Measurements from ENCODE around the gene PTPRZ1. TPM values are rescaled to one million over a fixed set of nuclear protein-coding genes. Genes with fewer than 3 reads are reported as not detected.

Gene PTPRZ1
- total RNA-seq, 1 experiment from 2014 or later, result 0.37 TPM

GRCh38 chr7:121873289-121874194, 581 bp downstream of the PTPRZ1 start:
- H3K27ac ChIP-seq, result no peak overlapping the region
- H2AFZ ChIP-seq, result peak overlapping the region; percentile 92
- CTCF ChIA-PET, result interaction anchor here (0.7 kb wide), 1 partner anchor 132 kb away, joined by 3 read pairs; no protein-coding TSS in a partner anchor
- H3K4me3 ChIP-seq, result peak overlapping the region; percentile 59
- H3K9me2 ChIP-seq (ENCODE audit: insufficient read depth), result no peaks in the 10 kb centered on the region
- H3K4me2 ChIP-seq, result peak overlapping the region; percentile 99
- POLR2A ChIA-PET (ENCODE audit: unreplicated experiment), result no interaction called here
- no peaks in the 10 kb centered on the region for H3K36me3 ChIP-seq (ENCODE audit: low read depth)
- intact Hi-C loops (cut with micrococcal nuclease; ENCODE audit: unreplicated experiment), result no loop called here
- BruUV-seq (replicated peaks), result no TSS peak
- no peaks in the 10 kb centered on the region for H3K79me2 ChIP-seq (ENCODE audit: low read depth)
- no peaks in the 10 kb centered on the region for H4K20me1 ChIP-seq (ENCODE audit: insufficient read depth)
- H3K27me3 ChIP-seq (ENCODE audit: insufficient read depth, low read depth), result peaks cover 27% of the 10 kb centered on the region; the same call in 1 of the 2 replicates
- H3F3A ChIP-seq (ENCODE audit: insufficient read depth, low read depth), result no peaks in the 10 kb centered on the region
- no peaks in the 10 kb centered on the region for H3K4me1 ChIP-seq (replicated peaks; ENCODE audit: insufficient read depth)
- no peaks in the 10 kb centered on the region for H3K9me3 ChIP-seq (ENCODE audit: insufficient read depth, low read depth)
- DNase-seq, result peak in 1 of 2 experiments; percentile 17
- TF ChIP-seq, protein P1, sequence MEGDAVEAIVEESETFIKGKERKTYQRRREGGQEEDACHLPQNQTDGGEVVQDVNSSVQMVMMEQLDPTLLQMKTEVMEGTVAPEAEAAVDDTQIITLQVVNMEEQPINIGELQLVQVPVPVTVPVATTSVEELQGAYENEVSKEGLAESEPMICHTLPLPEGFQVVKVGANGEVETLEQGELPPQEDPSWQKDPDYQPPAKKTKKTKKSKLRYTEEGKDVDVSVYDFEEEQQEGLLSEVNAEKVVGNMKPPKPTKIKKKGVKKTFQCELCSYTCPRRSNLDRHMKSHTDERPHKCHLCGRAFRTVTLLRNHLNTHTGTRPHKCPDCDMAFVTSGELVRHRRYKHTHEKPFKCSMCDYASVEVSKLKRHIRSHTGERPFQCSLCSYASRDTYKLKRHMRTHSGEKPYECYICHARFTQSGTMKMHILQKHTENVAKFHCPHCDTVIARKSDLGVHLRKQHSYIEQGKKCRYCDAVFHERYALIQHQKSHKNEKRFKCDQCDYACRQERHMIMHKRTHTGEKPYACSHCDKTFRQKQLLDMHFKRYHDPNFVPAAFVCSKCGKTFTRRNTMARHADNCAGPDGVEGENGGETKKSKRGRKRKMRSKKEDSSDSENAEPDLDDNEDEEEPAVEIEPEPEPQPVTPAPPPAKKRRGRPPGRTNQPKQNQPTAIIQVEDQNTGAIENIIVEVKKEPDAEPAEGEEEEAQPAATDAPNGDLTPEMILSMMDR (conservative IDR thresholded peaks at IDR 0.05), result no peak

- DNase-seq, result no peak
- no peaks in the 10 kb centered on the region for H3K9me3 ChIP-seq (ENCODE audit: insufficient read depth, low read depth)
- peak overlapping the region; percentile 99 for H3K4me2 ChIP-seq
- BruUV-seq (replicated peaks), result no TSS peak
- H3K4me1 ChIP-seq (replicated peaks; ENCODE audit: insufficient read depth), result no peaks in the 10 kb centered on the region
- H3K36me3 ChIP-seq (ENCODE audit: low read depth), result no peaks in the 10 kb centered on the region
- 0 out of 2 replicates have a peak overlapping the region, but pooled peaks have one; percentile 92 for H2AFZ ChIP-seq
- H3K4me3 ChIP-seq, result peak overlapping the region; percentile 59; the same call in 1 of the 2 replicates
- intact Hi-C loops (cut with micrococcal nuclease; ENCODE audit: unreplicated experiment), result no loop called here
- H4K20me1 ChIP-seq (ENCODE audit: insufficient read depth), result no peaks in the 10 kb centered on the region
- ChIA-PET CTCF (no interaction called here), POLR2A (ENCODE audit: unreplicated experiment) (no interaction called here)
- no peaks in the 10 kb centered on the region for H3F3A ChIP-seq (ENCODE audit: insufficient read depth, low read depth)
- TF ChIP-seq, protein P1 (conservative IDR thresholded peaks at IDR 0.05), result no peak
- TF ChIP-seq EZH2 (IDR thresholded peaks at IDR 0.05; ENCODE audit: low read depth), result no peak
- peaks cover 27% of the 10 kb centered on the region; the same call in 1 of the 2 replicates for H3K27me3 ChIP-seq (ENCODE audit: insufficient read depth, low read depth)
- H3K9me2 ChIP-seq (ENCODE audit: insufficient read depth), result no peaks in the 10 kb centered on the region
- no peaks in the 10 kb centered on the region for H3K79me2 ChIP-seq (ENCODE audit: low read depth)
- no peak overlapping the region for H3K27ac ChIP-seq
These were observed 1.3 kb downstream of the PTPRZ1 start for GRCh38 chr7:121874298-121874697.

GRCh38 chr7:121875203-121875602, 2.2 kb downstream of the PTPRZ1 start:
- Histone ChIP-seq H2AFZ (no peak overlapping the region), H3F3A (ENCODE audit: insufficient read depth, low read depth) (no peaks in the 10 kb centered on the region), H3K9me2 (ENCODE audit: insufficient read depth) (no peaks in the 10 kb centered on the region), H3K27me3 (ENCODE audit: insufficient read depth, low read depth) (peaks cover 27% of the 10 kb centered on the region; the same call in 1 of the 2 replicates), H3K27ac (no peak overlapping the region), H4K20me1 (ENCODE audit: insufficient read depth) (no peaks in the 10 kb centered on the region), H3K9me3 (ENCODE audit: insufficient read depth, low read depth) (no peaks in the 10 kb centered on the region), H3K4me3 (no peak overlapping the region), H3K79me2 (ENCODE audit: low read depth) (no peaks in the 10 kb centered on the region), H3K4me2 (no peak overlapping the region), H3K4me1 (replicated peaks; ENCODE audit: insufficient read depth) (no peaks in the 10 kb centered on the region), H3K36me3 (ENCODE audit: low read depth) (no peaks in the 10 kb centered on the region)
- DNase-seq, result no peak
- no peak for TF ChIP-seq EZH2 (IDR thresholded peaks at IDR 0.05; ENCODE audit: low read depth)
- TF ChIP-seq, protein P1 (conservative IDR thresholded peaks at IDR 0.05), result no peak
- intact Hi-C loops (cut with micrococcal nuclease; ENCODE audit: unreplicated experiment), result no loop called here
- ChIA-PET POLR2A (ENCODE audit: unreplicated experiment) (no interaction called here), CTCF (no interaction called here)
- no TSS peak for BruUV-seq (replicated peaks)
